KMS-11 (cell line): ENCODE measurements around the gene NOS3.

ENCODE experiments used
- H2AFZ ChIP-seq: fragments of 200-600 bp; sonication (generic); 2 replicates; pipeline ENCODE4 v1.6.1; 2016; ENCODE audit warnings: antibody characterized with exemption, mixed run types, low read depth
- H3K27ac ChIP-seq: fragments of 200-600 bp; sonication (generic); 2 replicates; pipeline ENCODE4 v1.6.1; 2016; ENCODE audit warnings: mild to moderate bottlenecking, mixed run types
- H3K27me3 ChIP-seq: fragments of 200-600 bp; sonication (generic); 2 replicates; pipeline ENCODE4 v1.6.1; 2017; ENCODE audit warnings: mild to moderate bottlenecking, low read depth, mixed run types, moderate library complexity; ENCODE audit not compliant: insufficient read depth
- H3K36me3 ChIP-seq: fragments of 200-600 bp; sonication (generic); 2 replicates; pipeline ENCODE4 v1.6.1; 2017; ENCODE audit warnings: mild to moderate bottlenecking, mixed run types; ENCODE audit not compliant: insufficient read depth
- H3K4me1 ChIP-seq: fragments of 200-600 bp; sonication (generic); 2 replicates; pipeline ENCODE4 v1.6.1; 2016; ENCODE audit warnings: mild to moderate bottlenecking, low read depth, mixed run types; ENCODE audit not compliant: poor library complexity, severe bottlenecking
- H3K4me2 ChIP-seq: fragments of 200-600 bp; sonication (generic); 2 replicates; pipeline ENCODE4 v1.7.0; 2016; ENCODE audit warnings: mild to moderate bottlenecking, mixed run types
- H3K4me3 ChIP-seq: fragments of 200-600 bp; sonication (generic); IDR thresholded peaks from 2 replicates; pipeline ENCODE4 v1.6.1; 2017; ENCODE audit warnings: low read depth, low read length, mixed read lengths; ENCODE audit not compliant: insufficient read depth
- H3K79me2 ChIP-seq: fragments of 200-600 bp; sonication (generic); 2 replicates; pipeline ENCODE4 v1.6.1; 2016; ENCODE audit warnings: low read depth, mixed run types; ENCODE audit not compliant: insufficient read depth
- H3K9ac ChIP-seq: fragments of 200-600 bp; sonication (generic); 2 replicates; pipeline ENCODE4 v1.6.1; 2016; ENCODE audit warnings: mild to moderate bottlenecking, mixed run types
- H4K20me1 ChIP-seq: fragments of 200-600 bp; sonication (generic); 2 replicates; pipeline ENCODE4 v1.6.1; 2016; ENCODE audit warnings: mild to moderate bottlenecking, mixed run types; ENCODE audit not compliant: insufficient read depth
- CTCF ChIP-seq: fragments of 200-600 bp; sonication (generic); conservative IDR thresholded peaks from 2 replicates; pipeline ENCODE4 v1.6.1; 2017; ENCODE audit warnings: low read depth, mild to moderate bottlenecking, antibody characterized with exemption, low read length, moderate library complexity, mixed read lengths

The NOS3 gene

DNA sequence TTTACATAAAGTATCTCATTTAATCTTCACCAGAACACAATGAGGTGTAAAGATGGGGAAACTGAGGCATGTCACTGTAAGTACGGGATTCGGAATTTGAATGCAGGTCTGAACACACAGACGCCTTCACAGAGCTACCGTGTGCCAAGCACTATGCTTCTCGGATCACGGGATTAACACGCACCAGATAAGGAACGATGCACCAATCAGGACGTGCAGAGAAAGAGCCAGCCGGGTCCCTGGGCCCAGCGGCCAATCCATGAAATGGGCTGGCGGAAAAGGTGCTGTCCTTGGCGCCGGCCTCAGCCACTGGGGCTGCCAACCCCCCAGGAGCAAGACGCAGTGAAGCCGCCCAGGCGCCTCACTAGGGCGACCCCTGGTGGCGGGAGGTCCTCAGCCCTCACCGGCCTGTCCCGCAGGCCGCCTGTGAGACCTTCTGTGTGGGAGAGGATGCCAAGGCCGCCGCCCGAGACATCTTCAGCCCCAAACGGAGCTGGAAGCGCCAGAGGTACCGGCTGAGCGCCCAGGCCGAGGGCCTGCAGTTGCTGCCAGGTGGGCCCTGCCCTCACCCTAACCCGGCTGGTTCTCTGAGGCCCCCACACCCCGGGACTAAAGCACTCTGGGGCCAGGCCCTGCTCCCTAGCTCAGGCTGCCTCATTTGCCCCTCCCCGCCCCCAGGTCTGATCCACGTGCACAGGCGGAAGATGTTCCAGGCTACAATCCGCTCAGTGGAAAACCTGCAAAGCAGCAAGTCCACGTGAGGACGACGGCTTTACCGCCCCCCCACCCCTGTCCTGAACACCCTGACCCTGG is 17.9 kb downstream of the NOS3 start:
- H4K20me1 ChIP-seq, result no peaks in the 10 kb centered on the region
- no peak overlapping the region for H2AFZ ChIP-seq
- no peak overlapping the region for H3K27ac ChIP-seq
- H3K4me3 ChIP-seq, result no peak overlapping the region
- H3K4me1 ChIP-seq, result peaks cover 6% of the 10 kb centered on the region
- no peak overlapping the region for H3K9ac ChIP-seq
- no peaks in the 10 kb centered on the region for H3K79me2 ChIP-seq
- peak; percentile 62 for TF ChIP-seq CTCF
- no peaks in the 10 kb centered on the region; the same call in 1 of the 2 replicates for H3K27me3 ChIP-seq
- H3K4me2 ChIP-seq, result no peak overlapping the region
- no peaks in the 10 kb centered on the region for H3K36me3 ChIP-seq

- Histone ChIP-seq H3K4me2 (no peak overlapping the region), H3K27ac (no peak overlapping the region)
- TF ChIP-seq CTCF, result no peak
Observed at GRCh38 chr7:151009327-151010036, 18.7 kb downstream of the NOS3 start.

GRCh38 chr7:151010037-151010306 is 19.2 kb downstream of the NOS3 start:
- Histone ChIP-seq H3K79me2 (no peaks in the 10 kb centered on the region), H3K27me3 (no peaks in the 10 kb centered on the region; the same call in 1 of the 2 replicates), H3K4me2 (no peak overlapping the region), H3K4me3 (no peak overlapping the region), H3K9ac (no peak overlapping the region), H3K4me1 (peaks cover 14% of the 10 kb centered on the region), H3K27ac (no peak overlapping the region), H4K20me1 (no peaks in the 10 kb centered on the region), H3K36me3 (no peaks in the 10 kb centered on the region), H2AFZ (no peak overlapping the region)
- TF ChIP-seq CTCF, result no peak

More at GRCh38 chr7:151009327-151010036, 18.7 kb downstream of the NOS3 start:
- H3K27me3 ChIP-seq, result no peaks in the 10 kb centered on the region; the same call in 1 of the 2 replicates
- no peaks in the 10 kb centered on the region for H4K20me1 ChIP-seq
- H3K79me2 ChIP-seq, result no peaks in the 10 kb centered on the region
- no peak overlapping the region for H3K4me3 ChIP-seq
- H3K9ac ChIP-seq, result no peak overlapping the region
- H2AFZ ChIP-seq, result no peak overlapping the region
- H3K4me1 ChIP-seq, result peaks cover 12% of the 10 kb centered on the region
- no peaks in the 10 kb centered on the region for H3K36me3 ChIP-seq

- Histone ChIP-seq H4K20me1 (no peaks in the 10 kb centered on the region), H3K4me3 (no peak overlapping the region), H3K9ac (no peak overlapping the region), H3K36me3 (no peaks in the 10 kb centered on the region), H3K27me3 (no peaks in the 10 kb centered on the region; the same call in 1 of the 2 replicates), H2AFZ (no peak overlapping the region), H3K4me1 (peaks cover 14% of the 10 kb centered on the region), H3K79me2 (no peaks in the 10 kb centered on the region), H3K27ac (no peak overlapping the region), H3K4me2 (no peak overlapping the region)
- no peak for TF ChIP-seq CTCF
Observed at GRCh38 chr7:151010307-151011096, 19.7 kb downstream of the NOS3 start.
